H1 (cell line): ENCODE results near the gene ZC3H6. TPM values are rescaled to one million over a fixed set of nuclear protein-coding genes. Genes with fewer than 3 reads are reported as not detected.

ENCODE experiments used
- CTCF ChIA-PET: fragments of 300-600 bp; sonication (Branson Sonifier 250); formaldehyde crosslinking; loops from one replicate; lab custom pipeline; 2021; ENCODE audit not compliant: partially characterized antibody; lab: Charles Lee
- POLR2A ChIA-PET: fragments of 300-600 bp; sonication (Branson Sonifier 250); formaldehyde crosslinking; loops from one replicate; lab custom pipeline; 2021; ENCODE audit warnings: inconsistent platforms; ENCODE audit not compliant: partially characterized antibody; lab: Charles Lee
- DNase-seq, 2 experiments: peaks; one replicate each; pipeline versions ENCODE4 v3.0.0 to v3.0.0-alpha.2; 2010 to 2022; ENCODE audit warnings: low spot score in 2 of 2, low read depth in 1 of 2, mixed read lengths in 1 of 2
- FAIRE-seq: peaks from 2 replicates; lab custom pipeline; 2011; peaks lifted over from hg19 to GRCh38; lab: Jason Lieb, UNC
- H2AFZ ChIP-seq: 2 replicates; pipeline ENCODE4 v1.8.1; 2012; ENCODE audit warnings: low read length, inconsistent platforms
- H2AK5ac ChIP-seq: 2 replicates; pipeline ENCODE4 v1.6.1; 2013; ENCODE audit warnings: low read depth, low read length
- H2BK120ac ChIP-seq: replicated peaks from 2 replicates; pipeline ENCODE3; 2013; ENCODE audit warnings: low read depth, low read length, inconsistent platforms
- H2BK12ac ChIP-seq: 2 replicates; pipeline ENCODE4 v1.6.1; 2013; ENCODE audit warnings: low read depth, low read length
- H2BK15ac ChIP-seq: 2 replicates; pipeline ENCODE4 v1.6.1; 2013; ENCODE audit warnings: low read length
- H2BK20ac ChIP-seq: 2 replicates; pipeline ENCODE4 v1.6.1; 2013; ENCODE audit warnings: low read length
- H2BK5ac ChIP-seq: 2 replicates; pipeline ENCODE4 v1.6.1; 2013; ENCODE audit warnings: low read depth, low read length
- H3K14ac ChIP-seq: 2 replicates; pipeline ENCODE4 v1.6.1; 2013; ENCODE audit warnings: inconsistent platforms; ENCODE audit not compliant: insufficient read length
- H3K18ac ChIP-seq: 2 replicates; pipeline ENCODE4 v1.6.1; 2013; ENCODE audit warnings: low read length; ENCODE audit errors: extremely low read depth
- H3K23ac ChIP-seq: 2 replicates; pipeline ENCODE4 v1.6.1; 2013; ENCODE audit warnings: inconsistent platforms; ENCODE audit not compliant: insufficient read length
- H3K23me2 ChIP-seq: 2 replicates; pipeline ENCODE4 v1.6.1; 2013; ENCODE audit warnings: low read depth, low read length
- H3K27ac ChIP-seq: 2 replicates; pipeline ENCODE4 v1.6.1; 2011; ENCODE audit warnings: low read depth, low read length, inconsistent platforms
- H3K27me3 ChIP-seq, 4 experiments: replicated peaks in 1 of 4; 1 replicate in 1 of 4; 2 replicates in 3 of 4; pipeline versions ENCODE4 v1.6.1 to v1.8.1; 2011 to 2013; ENCODE audit warnings: low read length in 3 of 4, mild to moderate bottlenecking in 3 of 4, inconsistent platforms in 2 of 4, mixed read lengths in 2 of 4, moderate library complexity in 1 of 4; ENCODE audit not compliant: control insufficient read depth in 3 of 4, insufficient read depth in 3 of 4; ENCODE audit errors: extremely low read depth in 1 of 4
- H3K36me3 ChIP-seq, 4 experiments: 2 replicates each; pipeline versions ENCODE4 v1.6.1 to v1.8.1; 2011 to 2013; ENCODE audit warnings: mild to moderate bottlenecking in 4 of 4, low read length in 3 of 4, moderate library complexity in 2 of 4, control low read depth in 1 of 4, inconsistent platforms in 1 of 4; ENCODE audit not compliant: insufficient read depth in 4 of 4, control insufficient read depth in 2 of 4
- H3K4ac ChIP-seq: replicated peaks from 2 replicates; pipeline ENCODE3; 2013; ENCODE audit warnings: low read length, low read depth, mixed read lengths, inconsistent platforms; ENCODE audit not compliant: insufficient read length
- H3K4me1 ChIP-seq, 4 experiments: replicated peaks in 1 of 4; 1 replicate in 1 of 4; 2 replicates in 3 of 4; pipeline versions ENCODE4 v1.6.1 to v1.8.1; 2011 to 2013; ENCODE audit warnings: low read length in 3 of 4, inconsistent platforms in 2 of 4, mixed read lengths in 1 of 4; ENCODE audit not compliant: insufficient read depth in 4 of 4, control insufficient read depth in 3 of 4
- H3K4me2 ChIP-seq, 2 experiments: 2 replicates each; pipeline versions ENCODE4 v1.6.1 to v1.8.1; 2011 to 2013; ENCODE audit warnings: low read depth in 2 of 2, low read length in 2 of 2, control low read depth in 1 of 2, inconsistent platforms in 1 of 2, mild to moderate bottlenecking in 1 of 2; ENCODE audit not compliant: insufficient read depth in 1 of 2
- H3K4me3 ChIP-seq, 4 experiments: fragments of 200-600, 300-600 bp in 1 of 4; sonication (generic), shearing (Covaris generic), sonication (Bioruptor Twin) in 1 of 4; 2 replicates each; pipeline versions ENCODE4 v1.5.1 to v1.8.1; 2011 to 2016; ENCODE audit warnings: low read length in 4 of 4, low read depth in 3 of 4, control low read depth in 2 of 4, inconsistent platforms in 2 of 4, mild to moderate bottlenecking in 2 of 4, mixed read lengths in 1 of 4, moderate library complexity in 1 of 4; ENCODE audit not compliant: insufficient read depth in 2 of 4; ENCODE audit errors: extremely low read depth in 1 of 4
- H3K56ac ChIP-seq: replicated peaks from 2 replicates; pipeline ENCODE3; 2013; ENCODE audit warnings: low read depth, mild to moderate bottlenecking, mixed read lengths, low read length, inconsistent platforms; ENCODE audit not compliant: insufficient read length
- H3K79me1 ChIP-seq: 2 replicates; pipeline ENCODE4 v1.6.1; 2013; ENCODE audit warnings: low read depth, low read length, control low read depth
- H3K79me2 ChIP-seq, 2 experiments: 2 replicates each; pipeline versions ENCODE4 v1.6.1 to v1.8.1; 2012 to 2013; ENCODE audit warnings: low read length in 2 of 2, mild to moderate bottlenecking in 2 of 2, inconsistent platforms in 1 of 2; ENCODE audit not compliant: insufficient read depth in 2 of 2, control insufficient read depth in 1 of 2
- H3K9ac ChIP-seq, 4 experiments: replicated peaks in 1 of 4; 1 replicate in 1 of 4; 2 replicates in 3 of 4; pipeline versions ENCODE4 v1.6.1 to v1.8.1; 2011 to 2013; ENCODE audit warnings: low read depth in 3 of 4, low read length in 3 of 4, control low read depth in 2 of 4, mild to moderate bottlenecking in 2 of 4, moderate library complexity in 2 of 4, inconsistent platforms in 1 of 4; ENCODE audit errors: extremely low read depth in 1 of 4
- H3K9me3 ChIP-seq, 2 experiments: 2 replicates each; pipeline versions ENCODE4 v1.6.1 to v1.8.1; 2012 to 2013; ENCODE audit warnings: mild to moderate bottlenecking in 2 of 2, moderate library complexity in 2 of 2, control low read depth in 1 of 2, inconsistent platforms in 1 of 2, low read depth in 1 of 2, low read length in 1 of 2, mixed read lengths in 1 of 2; ENCODE audit not compliant: insufficient read depth in 2 of 2
- H4K20me1 ChIP-seq, 2 experiments: replicated peaks in 1 of 2; 2 replicates each; pipeline versions ENCODE3 to v1.8.1; 2011 to 2013; ENCODE audit warnings: inconsistent platforms in 2 of 2, low read length in 2 of 2, mild to moderate bottlenecking in 1 of 2; ENCODE audit not compliant: insufficient read depth in 2 of 2, control insufficient read depth in 1 of 2
- H4K5ac ChIP-seq: 2 replicates; pipeline ENCODE4 v1.6.1; 2013; ENCODE audit warnings: low read length, low read depth, mixed read lengths, inconsistent platforms; ENCODE audit not compliant: insufficient read length
- H4K8ac ChIP-seq: 2 replicates; pipeline ENCODE4 v1.8.0; 2013; ENCODE audit warnings: mild to moderate bottlenecking, moderate library complexity, low read length, inconsistent platforms; ENCODE audit not compliant: insufficient read depth; ENCODE audit errors: extremely low read depth
- H4K91ac ChIP-seq: replicated peaks from 2 replicates; pipeline ENCODE3; 2013; ENCODE audit warnings: low read length, mixed read lengths, inconsistent platforms; ENCODE audit not compliant: insufficient read length
- CHD1 ChIP-seq: IDR thresholded peaks from 2 replicates; pipeline ENCODE4 v1.6.1; 2012; ENCODE audit warnings: low read depth, low read length, improper control_type of control experiment
- CTCF ChIP-seq, 3 experiments: IDR thresholded peaks; 1 replicate in 2 of 3; 2 replicates in 1 of 3; pipeline versions ENCODE4 v1.5.1 to v1.6.1; 2011; ENCODE audit warnings: low read length in 3 of 3, mild to moderate bottlenecking in 3 of 3, inconsistent platforms in 2 of 3, low read depth in 1 of 3, moderate library complexity in 1 of 3; ENCODE audit not compliant: insufficient read depth in 1 of 3; ENCODE audit errors: control extremely low read depth in 1 of 3
- GTF2F1 ChIP-seq: IDR thresholded peaks from 2 replicates; pipeline ENCODE4 v1.6.1; 2012; ENCODE audit warnings: low read depth, low read length, improper control_type of control experiment, borderline replicate concordance
- HDAC2 ChIP-seq, 2 experiments: fragments of 300-600 bp in 1 of 2; sonication (generic) in 1 of 2; IDR thresholded peaks; 2 replicates each; pipeline ENCODE4 v1.6.1; 2011 to 2012; ENCODE audit warnings: low read depth in 2 of 2, low read length in 2 of 2, mild to moderate bottlenecking in 2 of 2, moderate library complexity in 2 of 2, borderline replicate concordance in 1 of 2, inconsistent platforms in 1 of 2
- PHF8 ChIP-seq: fragments of 200-600 bp; sonication (generic); conservative IDR thresholded peaks from 2 replicates; pipeline ENCODE4 v1.7.1; 2012; ENCODE audit warnings: low read depth, mild to moderate bottlenecking, inconsistent platforms, low read length, moderate library complexity
- TAF7 ChIP-seq: optimal IDR thresholded peaks from 2 replicates; pipeline ENCODE3; 2011; ENCODE audit warnings: low read depth, mild to moderate bottlenecking, inconsistent platforms, low read length, moderate library complexity, borderline replicate concordance
- WGBS, 2 experiments: shearing (Covaris generic) in 1 of 2; methylation state at CpG; one replicate each; pipeline versions ENCODE4 v1.1.6 to v1.1.7; 2013 to 2015; ENCODE audit warnings: low lambda C conversion rate in 2 of 2, mixed read lengths in 2 of 2, inconsistent platforms in 1 of 2, low coverage in 1 of 2, missing lambda C conversion rate in 1 of 2; ENCODE audit not compliant: insufficient replicate concordance in 2 of 2, insufficient coverage in 1 of 2, insufficient read length in 1 of 2; ENCODE audit errors: extremely low coverage in 1 of 2, missing lambda C conversion rate in 1 of 2; 5-methylcytosine and 5-hydroxymethylcytosine counted together
- polyA plus RNA-seq, 7 experiments: library from polyadenylated mRNA; depleted of rRNA in 3 of 7; stranded (reverse) in 5 of 7; unstranded in 2 of 7; fragments of >200 nt in 5 of 7; fragments of 200-250 nt in 2 of 7; gene quantifications; 1 replicate in 5 of 7; 2 replicates in 1 of 7; 4 replicates in 1 of 7; pipeline versions ENCODE4 v1.2.1 to v1.2.3, GENCODE V29; 2011 to 2013; ENCODE audit warnings: missing spikeins in 2 of 7, mixed read lengths in 2 of 7
- total RNA-seq: library from RNA; stranded (reverse); fragmentation: NEBNext Ultra II Directional; extraction: Animal tissue kit (Norgen Biotek cat#: 25700); gene quantifications from 2 replicates; pipeline ENCODE4 v1.2.1, GENCODE V29; 2021
- TF ChIP-seq, protein P1 (sequence below): IDR thresholded peaks from 2 replicates; pipeline ENCODE4 v1.6.1; 2012; ENCODE audit warnings: inconsistent platforms

Gene ZC3H6
- total and polyA plus RNA-seq, 2 of the 8 experiments (the other 6 are each of a cell fraction or from before 2014, with no cell fraction given) = 1.4 to 6.9 TPM

GRCh38 chr2:112321375-112322320, 46.3 kb downstream of the ZC3H6 start:
- H2BK5ac ChIP-seq = no peak overlapping the region
- H2BK120ac ChIP-seq = no peak overlapping the region
- H3K36me3 ChIP-seq = no peaks in the 10 kb centered on the region
- H3K4me1 ChIP-seq = no peaks in the 10 kb centered on the region
- no peak overlapping the region for H3K4ac ChIP-seq
- H4K8ac ChIP-seq = no peak overlapping the region
- WGBS, 2 experiments = 75% methylated on average over 2 of the region's 3 CpGs; no CpG with 5 or more reads in 1 of the 2 experiments
- H3K4me3 ChIP-seq = no peak overlapping the region
- no peak overlapping the region for H3K4me2 ChIP-seq
- no peak overlapping the region for H2AK5ac ChIP-seq
- ChIA-PET CTCF (no interaction called here), POLR2A (no interaction called here)
- H3K79me2 ChIP-seq = no peaks in the 10 kb centered on the region
- no peak for DNase-seq
- H3K27me3 ChIP-seq = no peaks in the 10 kb centered on the region
- no peaks in the 10 kb centered on the region for H3K79me1 ChIP-seq
- no peak overlapping the region for H2BK12ac ChIP-seq
- no peak overlapping the region for H3K27ac ChIP-seq
- no peak overlapping the region for H3K18ac ChIP-seq
- no peaks in the 10 kb centered on the region for H3K9me3 ChIP-seq
- no peak overlapping the region for H3K14ac ChIP-seq
- H2BK15ac ChIP-seq = no peak overlapping the region
- H4K91ac ChIP-seq = no peak overlapping the region
- H3K56ac ChIP-seq = no peak overlapping the region
- FAIRE-seq = no peak
- no peak overlapping the region for H3K23ac ChIP-seq
- no peak overlapping the region for H3K9ac ChIP-seq
- H4K5ac ChIP-seq = no peak overlapping the region
- H2AFZ ChIP-seq = no peak overlapping the region
- H4K20me1 ChIP-seq = no peaks in the 10 kb centered on the region
- H2BK20ac ChIP-seq = no peak overlapping the region
- H3K23me2 ChIP-seq = no peaks in the 10 kb centered on the region
- no peak for TF ChIP-seq CTCF (IDR thresholded peaks at IDR 0.05; ENCODE audit: control extremely low read depth in 1 of 3, insufficient read depth in 1 of 3, low read depth in 1 of 3, low read length in 3 of 3)
- TF ChIP-seq TAF7 = no peak
- TF ChIP-seq, protein P1, sequence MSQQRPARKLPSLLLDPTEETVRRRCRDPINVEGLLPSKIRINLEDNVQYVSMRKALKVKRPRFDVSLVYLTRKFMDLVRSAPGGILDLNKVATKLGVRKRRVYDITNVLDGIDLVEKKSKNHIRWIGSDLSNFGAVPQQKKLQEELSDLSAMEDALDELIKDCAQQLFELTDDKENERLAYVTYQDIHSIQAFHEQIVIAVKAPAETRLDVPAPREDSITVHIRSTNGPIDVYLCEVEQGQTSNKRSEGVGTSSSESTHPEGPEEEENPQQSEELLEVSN = no peak
- no peak for TF ChIP-seq CHD1
- no peak for TF ChIP-seq PHF8
- TF ChIP-seq HDAC2 (IDR thresholded peaks at IDR 0.05; ENCODE audit: borderline replicate concordance in 1 of 2, low read depth in 2 of 2, low read length in 2 of 2) = no peak
- no peak for TF ChIP-seq GTF2F1
